Erythroblast (primary cell): ENCODE results near the gene SRPK2.

Experiments used
- GATA1 ChIP-seq: IDR thresholded peaks from 2 replicates; pipeline ENCODE4 v1.6.1; 2011; ENCODE audit warnings: low read depth, mild to moderate bottlenecking, control low read depth, low read length, moderate library complexity
- POLR2A ChIP-seq: IDR thresholded peaks from 2 replicates; pipeline ENCODE4 v1.6.1; 2011; ENCODE audit warnings: mild to moderate bottlenecking, low read length

DNA sequence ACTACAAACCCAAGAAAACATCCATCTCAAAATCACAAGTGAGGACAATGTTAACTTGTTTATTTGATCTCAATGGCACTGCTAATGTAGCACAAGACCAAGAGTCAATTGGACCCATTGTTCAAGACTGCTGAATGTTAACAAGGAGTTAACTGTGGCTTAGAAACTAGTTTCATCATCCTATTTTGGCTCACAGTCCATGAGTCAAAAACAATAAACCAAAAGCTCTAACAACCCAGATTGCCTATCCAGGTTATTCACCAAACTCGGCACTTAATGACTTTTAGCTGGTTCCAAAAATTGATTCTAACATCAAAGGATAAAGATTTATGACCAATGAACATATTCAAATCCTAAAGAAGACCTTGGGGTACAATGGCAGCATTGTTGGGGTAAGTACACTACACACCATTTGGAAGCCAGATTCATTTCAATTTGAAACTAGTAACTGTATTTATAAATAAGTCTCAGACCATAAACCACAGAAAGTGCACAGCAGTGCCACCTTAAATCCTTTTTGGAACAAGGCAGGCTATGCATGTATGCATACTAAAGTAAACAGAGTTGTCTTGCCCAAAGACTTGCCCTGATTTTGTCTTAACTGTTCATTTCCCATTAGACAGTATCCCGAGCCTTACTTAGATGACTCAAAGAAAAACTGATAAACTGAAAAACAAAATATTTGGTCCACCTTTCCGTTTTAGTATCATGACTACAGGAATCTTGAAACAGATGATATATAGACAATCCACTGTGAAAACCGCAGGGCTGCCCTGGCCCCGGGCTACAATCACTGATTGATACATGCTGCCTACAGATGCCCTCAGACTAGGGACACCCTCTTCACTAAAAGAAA lies 84.5 kb downstream of the SRPK2 start:
- TF ChIP-seq POLR2A (no peak), GATA1 (no peak)
